GM12878 (cell line): ENCODE data around the gene TMEM109. TPM values are rescaled to one million over a fixed set of nuclear protein-coding genes. Genes with fewer than 3 reads are reported as not detected.

ENCODE experiments used
- ATAC-seq: fragments of 200-7000 bp; cut with Tn5 transposase; 3 replicates; pipeline ENCODE4 v1.9.1; 2020; ENCODE audit warnings: mild to moderate bottlenecking, moderate library complexity
- BruUV-seq: library from RNA; stranded (reverse); fragments of 400-500 nt; replicated peaks from 2 replicates; lab custom pipeline; 2021; lab: Mats Ljungman, UMichigan
- CTCF ChIA-PET: fragments of 300-600 bp; sonication (Branson Sonifier 250); formaldehyde crosslinking; extraction: SDS; loops from one replicate; lab custom pipeline; 2021; ENCODE audit warnings: inconsistent platforms; lab: Yijun Ruan, JAX
- POLR2A ChIA-PET: fragments of 350-600 bp; formaldehyde crosslinking; extraction: SDS; loops from one replicate; lab custom pipeline; 2021; ENCODE audit warnings: inconsistent platforms; lab: Charles Lee
- RAD21 ChIA-PET: fragments of 300-600 bp; sonication (Branson Sonifier 250); formaldehyde crosslinking; loops from one replicate; lab custom pipeline; 2023; ENCODE audit warnings: antibody characterized with exemption; ENCODE audit not compliant: unreplicated experiment; lab: Charles Lee
- SMC1A ChIA-PET: fragments of 300-600 bp; sonication (Branson Sonifier 250); formaldehyde crosslinking; loops from one replicate; lab custom pipeline; 2023; ENCODE audit not compliant: unreplicated experiment, uncharacterized antibody; lab: Charles Lee
- DNase-seq: peaks from one replicate; pipeline ENCODE4 v3.0.0-alpha.2; 2011; ENCODE audit warnings: low read depth, low spot score
- FAIRE-seq: peaks from 3 replicates; lab custom pipeline; 2011; peaks lifted over from hg19 to GRCh38; lab: Jason Lieb, UNC
- H2AFZ ChIP-seq: 2 replicates; pipeline ENCODE4 v1.6.0; 2011; ENCODE audit warnings: low read depth, low read length, control low read depth; ENCODE audit not compliant: control insufficient read depth
- H3K27ac ChIP-seq: 2 replicates; pipeline ENCODE4 v1.5.1; 2011; ENCODE audit warnings: control low read depth; ENCODE audit not compliant: control insufficient read depth, insufficient read depth
- H3K27me3 ChIP-seq, 2 experiments: replicated peaks in 1 of 2; 2 replicates each; pipeline versions ENCODE4 v1.6.0 to v1.6.1; 2011; ENCODE audit warnings: low read length in 1 of 2; ENCODE audit not compliant: control insufficient read depth in 2 of 2, insufficient read depth in 2 of 2
- H3K36me3 ChIP-seq, 2 experiments: 2 replicates each; pipeline ENCODE4 v1.5.1; 2011; ENCODE audit warnings: low read length in 1 of 2; ENCODE audit not compliant: control insufficient read depth in 2 of 2, insufficient read depth in 2 of 2
- H3K4me1 ChIP-seq: 2 replicates; pipeline ENCODE4 v1.6.1; 2011; ENCODE audit warnings: mild to moderate bottlenecking, low read length, moderate library complexity, mixed read lengths; ENCODE audit not compliant: control insufficient read depth, insufficient read depth
- H3K4me2 ChIP-seq: 2 replicates; pipeline ENCODE4 v1.6.0; 2011; ENCODE audit warnings: control low read depth; ENCODE audit not compliant: control insufficient read depth, insufficient read depth
- H3K4me3 ChIP-seq: fragments of 200-600 bp; sonication (generic); 2 replicates; pipeline ENCODE4 v1.5.1; 2016
- H3K79me2 ChIP-seq: 2 replicates; pipeline ENCODE4 v1.6.0; 2011; ENCODE audit warnings: low read length; ENCODE audit not compliant: control insufficient read depth, insufficient read depth
- H3K9ac ChIP-seq: 2 replicates; pipeline ENCODE4 v1.8.0; 2011; ENCODE audit warnings: low read length, control low read depth, mixed read lengths; ENCODE audit not compliant: control insufficient read depth, insufficient read depth
- H3K9me3 ChIP-seq: replicated peaks from 3 replicates; pipeline ENCODE4 v1.5.1; 2011; ENCODE audit warnings: mild to moderate bottlenecking, low read length; ENCODE audit not compliant: control insufficient read depth, insufficient read depth
- H4K20me1 ChIP-seq: 2 replicates; pipeline ENCODE4 v1.6.0; 2011; ENCODE audit not compliant: control insufficient read depth, insufficient read depth
- DPF2 ChIP-seq: fragments of 450-650 bp; IDR thresholded peaks from 2 replicates; pipeline ENCODE4 v1.6.1; 2017; ENCODE audit warnings: mild to moderate bottlenecking
- ESRRA ChIP-seq: IDR thresholded peaks from 2 replicates; pipeline ENCODE4 v1.6.1; 2012; ENCODE audit warnings: mild to moderate bottlenecking, low read length, improper control_type of control experiment
- ETV6 ChIP-seq, 2 experiments: fragments of 450-650 bp in 1 of 2; IDR thresholded peaks in 1 of 2; conservative IDR thresholded peaks in 1 of 2; 2 replicates each; pipeline ENCODE4 v1.6.1; 2014; ENCODE audit warnings: antibody characterized with exemption in 1 of 2, borderline replicate concordance in 1 of 2, low read depth in 1 of 2, mild to moderate bottlenecking in 1 of 2, moderate library complexity in 1 of 2
- KDM1A ChIP-seq: fragments of 200-600 bp; sonication (generic); IDR thresholded peaks from 2 replicates; pipeline ENCODE4 v1.6.1; 2016; ENCODE audit warnings: borderline replicate concordance
- KLF5 ChIP-seq: fragments of 450-650 bp; IDR thresholded peaks from 2 replicates; pipeline ENCODE4 v1.6.1; 2014; ENCODE audit warnings: mild to moderate bottlenecking; ENCODE audit not compliant: partially characterized antibody
- PRDM15 ChIP-seq: fragments of 450-650 bp; formaldehyde crosslinking; IDR thresholded peaks from 2 replicates; pipeline ENCODE4 v1.4.0; 2020; ENCODE audit warnings: mild to moderate bottlenecking, moderate library complexity
- RAD51 ChIP-seq: fragments of 450-650 bp; IDR thresholded peaks from 2 replicates; pipeline ENCODE4 v1.6.1; 2016; ENCODE audit warnings: moderate library complexity, mild to moderate bottlenecking, inconsistent platforms
- RCOR1 ChIP-seq: conservative IDR thresholded peaks from 2 replicates; pipeline ENCODE4 v1.6.1; 2012; ENCODE audit warnings: low read depth, low read length, improper control_type of control experiment
- SKIL ChIP-seq: fragments of 450-650 bp; IDR thresholded peaks from 2 replicates; pipeline ENCODE4 v1.6.1; 2017; ENCODE audit warnings: mild to moderate bottlenecking, low read depth, inconsistent platforms; ENCODE audit not compliant: poor library complexity, severe bottlenecking
- SREBF2 ChIP-seq: IDR thresholded peaks from 2 replicates; pipeline ENCODE4 v1.6.1; 2012; ENCODE audit warnings: mild to moderate bottlenecking, low read length
- YBX1 ChIP-seq: fragments of 450-650 bp; IDR thresholded peaks from 2 replicates; pipeline ENCODE4 v1.6.1; 2016; ENCODE audit warnings: antibody characterized with exemption
- ZNF592 ChIP-seq: fragments of 450-650 bp; IDR thresholded peaks from 2 replicates; pipeline ENCODE4 v1.6.1; 2017; ENCODE audit warnings: mild to moderate bottlenecking, moderate library complexity
- WGBS: methylation state at CpG from one replicate; pipeline ENCODE4 v1.1.6; 2016; ENCODE audit warnings: low lambda C conversion rate; ENCODE audit not compliant: insufficient replicate concordance, insufficient coverage; ENCODE audit errors: missing lambda C conversion rate; 5-methylcytosine and 5-hydroxymethylcytosine counted together
- in situ Hi-C: fragments of 300-500 bp; cut with MboI; formaldehyde crosslinking; loops from 9 replicates; pipeline ENCODE4 v1.14.3; 2018; ENCODE audit warnings: mixed read lengths
- intact Hi-C: fragments of 100-400 bp; cut with micrococcal nuclease; formaldehyde crosslinking; loops from one replicate; pipeline ENCODE4 v1.14.2; 2022; ENCODE audit not compliant: unreplicated experiment
- polyA plus RNA-seq, 11 experiments: library from polyadenylated mRNA; depleted of rRNA in 4 of 11; unstranded in 6 of 11; stranded (reverse) in 5 of 11; fragments of >200 nt; fragmentation: Nextera tagmentation in 4 of 11; fragmentation: Illumina TruSeq in 1 of 11; extraction: Ambion mirVana in 4 of 11; extraction: Trizol in 1 of 11; gene quantifications; 1 replicate in 1 of 11; 2 replicates in 10 of 11; pipeline versions ENCODE4 v1.2.1 to v1.2.3, GENCODE V29; 2011 to 2016; ENCODE audit warnings: inconsistent platforms in 2 of 11, missing spikeins in 2 of 11, low read depth in 1 of 11
- total RNA-seq, 4 experiments: library from RNA; depleted of rRNA in 3 of 4; stranded (reverse); fragments of >200 nt in 3 of 4; fragmentation: Illumina TruSeq in 1 of 4; extraction: Trizol in 1 of 4; gene quantifications; 2 replicates each; pipeline versions ENCODE4 v1.2.1 to v1.2.3, GENCODE V29; 2013 to 2021
- TF ChIP-seq, protein P1 (sequence below): IDR thresholded peaks from 2 replicates; pipeline ENCODE4 v1.6.1; 2011; ENCODE audit warnings: borderline replicate concordance, low read depth, mild to moderate bottlenecking, moderate library complexity, low read length; ENCODE audit not compliant: insufficient read depth, poor library complexity, severe bottlenecking

Gene TMEM109
- total and polyA plus RNA-seq, 10 of the 15 experiments (the other 5 are each of a cell fraction or from before 2014, with no cell fraction given): 21.9 to 199 (median 85.2) TPM

DNA sequence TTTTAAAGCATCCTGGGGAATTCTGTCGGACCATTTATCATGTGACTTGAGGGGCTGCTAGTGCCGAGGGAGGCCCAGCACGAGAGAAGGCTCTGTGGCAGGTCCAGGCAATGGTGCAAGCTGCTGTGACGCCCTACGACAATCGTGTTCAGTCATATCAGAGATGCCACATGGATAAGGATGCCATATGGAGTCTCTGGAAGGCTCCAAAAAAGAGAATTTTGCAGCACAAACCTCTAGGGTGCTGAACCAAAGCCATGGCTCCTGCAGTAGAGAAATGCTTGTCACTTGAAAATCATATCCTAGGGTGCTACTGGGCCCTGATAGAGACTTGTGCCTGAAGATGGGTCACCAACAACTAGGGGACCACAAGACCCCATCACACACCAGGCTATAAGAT lies 50.8 kb downstream of the TMEM109 start:
- POLR2A ChIA-PET: no interaction called here
- no peaks in the 10 kb centered on the region for H3K36me3 ChIP-seq
- in situ Hi-C loops (no loop called here), intact Hi-C loops (no loop called here)
- no peak overlapping the region for H3K4me2 ChIP-seq
- no peak for DNase-seq
- no peak overlapping the region for H3K4me3 ChIP-seq
- SMC1A ChIA-PET: interaction anchor here (1.1 to 1.2 kb wide), 2 partner anchors 11 kb away, joined by 3 read pairs; no protein-coding TSS in a partner anchor
- H3K27ac ChIP-seq: no peak overlapping the region
- H2AFZ ChIP-seq: no peak overlapping the region
- H3K79me2 ChIP-seq: no peaks in the 10 kb centered on the region
- BruUV-seq: no TSS peak
- H3K9ac ChIP-seq: no peak overlapping the region
- RAD21 ChIA-PET: interaction anchor here (1.3 kb wide), 1 partner anchor 57 kb away, joined by 3 read pairs; no protein-coding TSS in a partner anchor
- 49% methylated on average over 6 of the region's 6 CpGs for WGBS
- CTCF ChIA-PET: interaction anchor here (0.9 to 1.6 kb wide), 2 partner anchors 12 to 58 kb away, joined by 3 to 4 read pairs; no protein-coding TSS in a partner anchor
- ATAC-seq: no peak
- H3K9me3 ChIP-seq: peaks cover 3% of the 10 kb centered on the region
- no peak for FAIRE-seq
- H3K4me1 ChIP-seq: peaks cover 5% of the 10 kb centered on the region
- no peaks in the 10 kb centered on the region for H3K27me3 ChIP-seq
- no peaks in the 10 kb centered on the region for H4K20me1 ChIP-seq
- TF ChIP-seq SREBF2 (no peak), SKIL (no peak), YBX1 (no peak), KDM1A (no peak), RAD51 (no peak), KLF5 (no peak), DPF2 (no peak), ZNF592 (no peak), PRDM15 (CRISPR knock-in tag) (no peak), ESRRA (no peak), ETV6 (conservative IDR thresholded peaks at IDR 0.05 in 1 of 2, IDR thresholded peaks at IDR 0.05 in 1 of 2; ENCODE audit: borderline replicate concordance in 1 of 2, low read depth in 1 of 2) (no peak), RCOR1 (no peak)
- TF ChIP-seq, protein P1, sequence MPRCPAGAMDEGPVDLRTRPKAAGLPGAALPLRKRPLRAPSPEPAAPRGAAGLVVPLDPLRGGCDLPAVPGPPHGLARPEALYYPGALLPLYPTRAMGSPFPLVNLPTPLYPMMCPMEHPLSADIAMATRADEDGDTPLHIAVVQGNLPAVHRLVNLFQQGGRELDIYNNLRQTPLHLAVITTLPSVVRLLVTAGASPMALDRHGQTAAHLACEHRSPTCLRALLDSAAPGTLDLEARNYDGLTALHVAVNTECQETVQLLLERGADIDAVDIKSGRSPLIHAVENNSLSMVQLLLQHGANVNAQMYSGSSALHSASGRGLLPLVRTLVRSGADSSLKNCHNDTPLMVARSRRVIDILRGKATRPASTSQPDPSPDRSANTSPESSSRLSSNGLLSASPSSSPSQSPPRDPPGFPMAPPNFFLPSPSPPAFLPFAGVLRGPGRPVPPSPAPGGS: no peak
